CD4-positive, alpha-beta T cell treated with Interleukin-21 for 1 hour (primary cell): ENCODE data around the gene BCORL1.
A peak's percentile ranks its signal among the peaks of the same experiment; 100 is the strongest.

ENCODE experiments used
- DNase-seq: peaks from one replicate; pipeline ENCODE4 v3.0.0-alpha.2; 2020

The BCORL1 gene

GRCh38 chrX:130018143-130018542, 35.7 kb downstream of the BCORL1 start:
- DNase-seq, result no peak

- DNase-seq, result no peak
These were observed 38.4 kb downstream of the BCORL1 start for GRCh38 chrX:130020661-130021324.

- peak; percentile 89 for DNase-seq
These were observed 41.7 kb downstream of the BCORL1 start for GRCh38 chrX:130024127-130024526.

- DNase-seq, result no peak
These were observed 42.8 kb downstream of the BCORL1 start for GRCh38 chrX:130025256-130025655.

GRCh38 chrX:130027569-130027968, 45.1 kb downstream of the BCORL1 start:
- DNase-seq, result no peak

- DNase-seq, result peak; percentile 49
These were observed 45.8 kb downstream of the BCORL1 start for GRCh38 chrX:130028196-130028595.

- DNase-seq, result no peak
These were observed 48.4 kb downstream of the BCORL1 start for GRCh38 chrX:130030826-130031225.

- DNase-seq, result no peak
These were observed 50.1 kb downstream of the BCORL1 start for GRCh38 chrX:130032552-130032951.

- no peak for DNase-seq
These were observed 51.7 kb downstream of the BCORL1 start for GRCh38 chrX:130034178-130034577.

- no peak for DNase-seq
These were observed 57.4 kb downstream of the BCORL1 start for GRCh38 chrX:130039847-130040246.

- DNase-seq, result no peak
These were observed 65.0 kb downstream of the BCORL1 start for GRCh38 chrX:130047416-130047815.

- DNase-seq, result no peak
These were observed 66.3 kb downstream of the BCORL1 start for GRCh38 chrX:130048686-130049222.

GRCh38 chrX:130049821-130050220, 67.4 kb downstream of the BCORL1 start:
- DNase-seq, result no peak

GRCh38 chrX:130051176-130051845, 68.9 kb downstream of the BCORL1 start:
- DNase-seq, result no peak

- DNase-seq, result no peak
These were observed 70.8 kb downstream of the BCORL1 start for GRCh38 chrX:130053236-130053635.

- DNase-seq, result no peak
These were observed 72.7 kb downstream of the BCORL1 start for GRCh38 chrX:130055103-130055502.

- no peak for DNase-seq
These were observed 73.5 kb downstream of the BCORL1 start for GRCh38 chrX:130055899-130056298.

GRCh38 chrX:130057209-130057608, 74.8 kb downstream of the BCORL1 start:
- DNase-seq, result no peak

- no peak for DNase-seq
These were observed 76.2 kb downstream of the BCORL1 start for GRCh38 chrX:130058652-130059051.

- DNase-seq, result peak; percentile 81
These were observed 78.0 kb downstream of the BCORL1 start for GRCh38 chrX:130060122-130061069.

GRCh38 chrX:130066975-130067615, 84.7 kb downstream of the BCORL1 start:
- no peak for DNase-seq

GRCh38 chrX:130071611-130072344, 89.3 kb downstream of the BCORL1 start:
- no peak for DNase-seq
